HG02798 (cell line): Measurements from ENCODE around the gene MTERF4.

Experiments used
- ATAC-seq: cut with Tn5 transposase; IDR thresholded peaks from one replicate; pipeline ENCODE4 v1.9.1; 2021; ENCODE audit warnings: mild to moderate bottlenecking; ENCODE audit not compliant: unreplicated experiment, poor library complexity

Gene MTERF4

GRCh38 chr2:241052677-241053360, 49.3 kb downstream of the MTERF4 start:
- no peak for ATAC-seq

GRCh38 chr2:241051578-241052487, 50.3 kb downstream of the MTERF4 start:
- no peak for ATAC-seq

- ATAC-seq, result no peak
Observed at GRCh38 chr2:241050624-241051577, 51.2 kb downstream of the MTERF4 start.

- ATAC-seq, result no peak
Observed at GRCh38 chr2:241049739-241050623, 52.1 kb downstream of the MTERF4 start.

- ATAC-seq, result no peak
Observed at GRCh38 chr2:241048949-241049343, 53.1 kb downstream of the MTERF4 start.

GRCh38 chr2:241048149-241048948, 53.7 kb downstream of the MTERF4 start:
- ATAC-seq, result no peak

- ATAC-seq, result no peak
Observed at GRCh38 chr2:241047253-241048010, 54.7 kb downstream of the MTERF4 start.
